GM12801 (cell line): ENCODE data around the gene RNF130.

ENCODE experiments used
- CTCF ChIP-seq: IDR thresholded peaks from one replicate; pipeline ENCODE4 v1.5.1; 2011; ENCODE audit warnings: control low read depth; ENCODE audit not compliant: insufficient read length; ENCODE audit errors: extremely low read depth

Gene RNF130

GRCh38 chr5:180013678-180014077, 57.9 kb downstream of the RNF130 start:
- TF ChIP-seq CTCF: no peak

DNA sequence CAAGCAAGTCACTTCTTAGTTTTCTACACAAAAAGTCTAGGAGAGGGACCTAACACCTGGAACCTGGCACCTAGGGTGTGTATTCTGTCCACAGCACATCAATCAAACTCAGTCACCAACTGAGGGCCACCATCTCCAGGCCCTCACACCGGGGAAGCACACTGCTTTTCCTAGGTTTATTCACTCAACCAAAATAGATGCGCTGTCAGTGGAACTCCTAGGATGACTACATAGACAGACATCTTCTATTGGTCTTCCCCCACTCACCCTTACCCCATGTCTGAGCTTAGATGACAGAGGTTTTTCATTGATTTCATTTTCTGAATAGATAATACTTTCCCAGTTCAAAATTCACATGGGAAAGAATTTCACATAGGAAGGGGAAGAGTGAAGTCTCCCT, 59.2 kb downstream of the RNF130 start:
- no peak for TF ChIP-seq CTCF

DNA sequence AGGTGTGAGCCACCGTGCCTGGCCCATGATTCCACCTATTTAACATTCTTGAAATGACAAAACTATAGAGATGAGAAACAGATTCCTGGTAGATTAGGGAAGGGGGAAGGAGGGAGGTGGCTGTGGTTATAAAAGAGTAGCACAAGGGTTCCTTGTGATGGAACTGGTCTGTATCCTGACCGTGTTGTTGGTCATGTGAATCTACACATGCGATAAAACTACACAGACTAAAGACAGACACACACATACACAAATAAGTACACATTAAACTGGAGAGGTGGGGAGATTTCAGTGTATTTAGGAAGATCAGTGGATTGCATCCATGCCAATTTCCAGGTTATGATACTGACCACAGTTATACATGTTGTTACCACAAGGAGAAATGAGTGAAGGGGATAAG, 60.9 kb downstream of the RNF130 start:
- no peak for TF ChIP-seq CTCF

- TF ChIP-seq CTCF: no peak
These were observed 62.0 kb downstream of the RNF130 start for GRCh38 chr5:180009581-180009980.

DNA sequence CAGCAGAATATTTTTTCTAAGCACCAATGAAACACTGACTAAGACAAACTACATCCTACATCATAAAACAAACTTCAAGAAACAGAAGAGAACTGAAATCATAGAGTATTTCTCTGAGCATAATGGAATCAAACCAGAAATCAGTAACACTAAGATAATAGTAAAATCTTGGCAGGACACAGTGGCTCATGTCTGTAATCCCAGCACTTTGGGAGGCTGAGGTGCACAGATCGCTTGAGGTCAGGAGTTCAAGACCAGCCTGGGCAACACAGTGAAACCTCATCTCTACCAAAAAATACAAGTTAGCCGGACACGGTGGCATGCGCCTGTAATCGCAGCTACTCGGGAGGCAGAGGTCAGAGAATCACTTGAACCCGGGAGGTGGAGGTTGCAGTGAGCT, 63.1 kb downstream of the RNF130 start:
- TF ChIP-seq CTCF: no peak

DNA sequence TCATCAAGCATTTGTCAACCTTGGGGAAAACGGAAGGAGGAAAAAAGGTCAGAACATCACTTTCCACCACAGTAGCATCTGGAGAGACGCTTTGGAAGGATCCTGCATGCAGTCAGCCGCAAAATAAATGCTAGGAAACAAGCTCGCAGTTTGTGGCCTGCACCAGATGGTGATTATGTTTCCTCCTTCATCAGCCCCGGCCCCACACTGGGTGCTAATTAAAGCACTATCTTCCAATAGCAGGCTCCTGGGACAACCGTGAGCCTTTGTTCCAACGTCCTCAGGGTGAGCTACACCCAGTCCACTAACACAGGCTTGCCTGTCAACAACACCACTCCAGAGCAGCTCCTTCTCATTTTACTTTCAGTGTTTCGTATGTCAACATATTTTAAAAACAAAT, 64.0 kb downstream of the RNF130 start:
- TF ChIP-seq CTCF: no peak

DNA sequence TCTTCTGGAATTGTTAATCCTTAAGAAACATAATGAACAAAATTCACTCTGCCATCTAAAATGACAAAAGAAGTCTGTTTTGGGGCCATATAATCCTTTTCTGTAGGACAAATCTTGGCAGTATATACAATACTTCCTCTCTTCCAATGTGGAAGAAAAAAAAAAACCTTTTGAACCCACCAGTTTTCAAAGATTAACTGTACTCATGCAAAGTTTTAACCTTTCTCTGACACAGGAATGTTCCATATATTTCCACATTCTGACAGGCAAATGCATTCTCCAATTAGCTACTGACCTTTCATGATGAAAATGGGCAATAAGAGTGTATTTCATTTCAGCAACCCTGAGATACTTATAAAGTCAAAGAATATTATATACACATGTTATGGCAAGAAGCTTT, 65.4 kb downstream of the RNF130 start:
- TF ChIP-seq CTCF: no peak

DNA sequence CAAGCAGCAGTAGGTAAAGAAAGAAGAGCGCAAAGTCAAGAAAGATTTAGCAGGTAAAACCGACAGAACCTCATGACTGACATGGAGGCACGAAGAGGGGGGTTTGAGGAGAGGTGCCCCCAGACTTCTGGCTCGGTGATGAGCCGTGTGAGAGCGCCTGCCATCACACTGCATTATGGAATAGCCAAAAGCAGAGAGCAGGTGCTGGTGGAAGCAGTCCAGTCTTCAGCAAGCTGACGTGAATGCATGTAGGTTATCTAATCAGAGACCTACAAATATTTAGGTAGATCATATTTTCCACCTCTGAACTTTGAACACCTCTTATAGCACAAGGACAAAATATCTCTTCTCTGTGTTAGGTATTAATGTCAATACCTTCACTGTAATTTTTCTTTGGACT, 68.4 kb downstream of the RNF130 start:
- TF ChIP-seq CTCF: no peak
